ENCODE measurements around the gene PCGF5.
"Not testable (repeated sequence)": the region's sequence is repeated elsewhere in the genome, so short reads cannot be mapped to it uniquely, and the experiment has no call there.

PCGF5 gene

GRCh38 chr10:91210435-91210834 lies 10.0 kb upstream of the PCGF5 start:
- DNase-seq = no peak

- DNase-seq = no peak
Observed at GRCh38 chr10:91211675-91212074, 8.8 kb upstream of the PCGF5 start.

GRCh38 chr10:91214911-91215310 lies 5.6 kb upstream of the PCGF5 start:
- DNase-seq = no peak

- no peak for DNase-seq
Observed at GRCh38 chr10:91215384-91215783, 5.1 kb upstream of the PCGF5 start.

- DNase-seq = no peak
Observed at GRCh38 chr10:91219371-91220193, 881 bp upstream of the PCGF5 start.

GRCh38 chr10:91220954-91221675 lies 652 bp downstream of the PCGF5 start:
- DNase-seq = no peak

- DNase-seq = no peak
Observed at GRCh38 chr10:91226093-91226492, 5.6 kb downstream of the PCGF5 start.

- no peak for DNase-seq
Observed at GRCh38 chr10:91227576-91227975, 7.1 kb downstream of the PCGF5 start.

GRCh38 chr10:91229683-91230082 lies 9.2 kb downstream of the PCGF5 start:
- no peak for DNase-seq

- DNase-seq = no peak
Observed at GRCh38 chr10:91238191-91238590, 17.7 kb downstream of the PCGF5 start.

- no peak for DNase-seq
Observed at GRCh38 chr10:91239789-91240188, 19.3 kb downstream of the PCGF5 start.

GRCh38 chr10:91242940-91243339 lies 22.5 kb downstream of the PCGF5 start:
- DNase-seq = no peak

- no peak for DNase-seq
Observed at GRCh38 chr10:91247360-91248111, 27.1 kb downstream of the PCGF5 start.

- no peak for DNase-seq
Observed at GRCh38 chr10:91249700-91250099, 29.2 kb downstream of the PCGF5 start.

GRCh38 chr10:91250341-91250740 lies 29.9 kb downstream of the PCGF5 start:
- DNase-seq = no peak

- no peak for DNase-seq
Observed at GRCh38 chr10:91251430-91252056, 31.1 kb downstream of the PCGF5 start.

GRCh38 chr10:91253300-91253699 lies 32.8 kb downstream of the PCGF5 start:
- DNase-seq = no peak

- DNase-seq = no peak
Observed at GRCh38 chr10:91257310-91257709, 36.8 kb downstream of the PCGF5 start.

GRCh38 chr10:91260417-91260816 lies 40.0 kb downstream of the PCGF5 start:
- DNase-seq = not testable (repeated sequence)

- DNase-seq = no peak
Observed at GRCh38 chr10:91271886-91272285, 51.4 kb downstream of the PCGF5 start.

- no peak for DNase-seq
Observed at GRCh38 chr10:91284486-91285090, 64.1 kb downstream of the PCGF5 start.

GRCh38 chr10:91286572-91286971 lies 66.1 kb downstream of the PCGF5 start:
- DNase-seq = no peak

- no peak for DNase-seq
Observed at GRCh38 chr10:91287276-91287675, 66.8 kb downstream of the PCGF5 start.
